Chondrocyte (in vitro differentiated cells): ENCODE results near the gene GSPT1. TPM values are rescaled to one million over a fixed set of nuclear protein-coding genes. Genes with fewer than 3 reads are reported as not detected.

ENCODE experiments used
- DNase-seq: peaks from one replicate; pipeline ENCODE4 v3.0.0; 2021; ENCODE audit warnings: mixed read lengths, low spot score
- H3K27ac Mint-ChIP-seq: one replicate; pipeline ENCODE4 v1.8.0; 2021; ENCODE audit warnings: mild to moderate bottlenecking, moderate library complexity, mixed read lengths; ENCODE audit not compliant: unreplicated experiment
- H3K27me3 Mint-ChIP-seq: 2 replicates; pipeline ENCODE4 v1.8.0; 2021; ENCODE audit warnings: low read depth, mixed read lengths
- H3K36me3 Mint-ChIP-seq: 2 replicates; pipeline ENCODE4 v1.8.0; 2021; ENCODE audit warnings: low read depth, mixed read lengths
- H3K4me1 Mint-ChIP-seq: 2 replicates; pipeline ENCODE4 v1.8.0; 2021; ENCODE audit warnings: low read depth, mild to moderate bottlenecking, mixed read lengths
- H3K4me3 Mint-ChIP-seq: one replicate; pipeline ENCODE4 v1.8.0; 2021; ENCODE audit warnings: mild to moderate bottlenecking, moderate library complexity, mixed read lengths; ENCODE audit not compliant: unreplicated experiment
- H3K9me3 Mint-ChIP-seq: 2 replicates; pipeline ENCODE4 v1.8.0; 2021; ENCODE audit warnings: low read depth, mixed read lengths
- CTCF ChIP-seq: fragments of 200-600 bp; sonication (generic); IDR thresholded peaks from 2 replicates; pipeline ENCODE4 v1.5.0; 2021; ENCODE audit warnings: antibody characterized with exemption, mild to moderate bottlenecking, moderate library complexity
- total RNA-seq: library from RNA; stranded (reverse); gene quantifications from 3 replicates; pipeline ENCODE4 v1.2.1, GENCODE V29; 2021

The GSPT1 gene
- total RNA-seq, 1 donor from 2014 or later = 103 TPM

DNA sequence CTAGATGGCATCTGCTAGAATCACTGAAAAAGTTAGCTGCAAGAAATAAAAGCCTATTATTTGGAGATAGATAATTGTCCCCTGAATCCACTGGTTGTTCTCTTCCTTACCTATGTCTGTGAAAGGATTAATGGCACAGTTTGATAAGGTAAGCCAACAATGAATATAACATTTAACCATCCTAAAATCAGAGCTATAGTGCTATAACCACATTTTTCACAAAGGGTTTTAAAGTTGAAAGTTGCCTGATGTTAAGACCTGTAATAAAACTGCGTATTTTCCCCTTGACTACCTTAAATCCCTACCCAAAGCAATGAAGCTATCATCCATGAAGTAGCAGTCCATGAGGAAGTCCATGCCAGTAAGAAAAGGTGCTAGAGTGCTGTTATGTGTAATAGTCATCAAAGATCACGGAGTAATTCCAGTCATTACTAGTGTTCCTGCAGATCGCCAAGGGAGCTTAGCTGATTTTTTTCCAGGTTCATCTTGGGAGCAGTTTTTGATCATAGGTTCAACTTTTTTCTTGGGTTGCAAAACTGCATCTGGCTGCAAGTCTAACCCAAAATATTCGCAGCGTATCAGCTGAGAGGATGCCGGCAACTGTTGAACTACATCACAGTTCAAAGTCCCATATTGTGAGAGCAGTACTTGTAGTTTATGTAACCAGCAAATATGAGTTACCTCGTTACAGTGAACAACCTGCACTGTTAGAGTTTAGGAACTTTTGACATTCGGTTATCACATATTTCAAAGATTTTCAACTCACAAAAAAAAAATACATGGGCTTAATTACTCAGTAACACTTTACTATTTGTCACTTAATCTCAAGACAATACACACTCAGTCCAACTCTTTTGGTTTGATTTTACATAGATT lies 46.2 kb downstream of the GSPT1 start:
- no peak overlapping the region for H3K27ac Mint-ChIP-seq
- no peaks in the 10 kb centered on the region for H3K27me3 Mint-ChIP-seq
- no peak for DNase-seq
- no peak overlapping the region for H3K4me3 Mint-ChIP-seq
- H3K4me1 Mint-ChIP-seq = peaks cover 37% of the 10 kb centered on the region
- no peak for TF ChIP-seq CTCF
- H3K36me3 Mint-ChIP-seq = peaks cover 4% of the 10 kb centered on the region
- no peaks in the 10 kb centered on the region for H3K9me3 Mint-ChIP-seq

- no peak for DNase-seq
- Mint-ChIP-seq H3K4me3 (no peak overlapping the region), H3K27ac (no peak overlapping the region), H3K27me3 (no peaks in the 10 kb centered on the region), H3K36me3 (peaks cover 3% of the 10 kb centered on the region), H3K9me3 (no peaks in the 10 kb centered on the region), H3K4me1 (peaks cover 37% of the 10 kb centered on the region)
- TF ChIP-seq CTCF = no peak
Measured at GRCh38 chr16:11868412-11868980, 47.3 kb downstream of the GSPT1 start.

DNA sequence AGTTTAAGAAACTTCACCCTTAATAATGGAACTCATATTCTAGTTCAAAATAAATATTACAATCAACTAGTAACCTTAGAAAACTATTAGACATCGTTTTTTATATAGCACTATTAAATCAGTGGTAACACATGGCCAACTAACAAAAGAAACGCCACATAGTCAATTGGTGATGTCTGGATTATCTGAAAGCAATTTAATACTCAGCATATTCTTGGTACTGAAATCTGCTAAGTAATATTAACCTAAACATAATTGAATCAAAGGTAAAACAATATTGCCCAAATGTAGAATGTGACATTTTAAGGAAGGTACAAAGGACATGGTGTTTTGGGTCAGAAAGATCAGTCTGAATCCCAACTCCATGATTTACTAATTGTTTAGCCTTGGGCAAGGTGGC lies 53.3 kb downstream of the GSPT1 start:
- no peaks in the 10 kb centered on the region for H3K9me3 Mint-ChIP-seq
- H3K27ac Mint-ChIP-seq = no peak overlapping the region
- H3K36me3 Mint-ChIP-seq = no peaks in the 10 kb centered on the region
- no peak for TF ChIP-seq CTCF
- no peak for DNase-seq
- no peaks in the 10 kb centered on the region for H3K27me3 Mint-ChIP-seq
- peaks cover 22% of the 10 kb centered on the region for H3K4me1 Mint-ChIP-seq
- no peak overlapping the region for H3K4me3 Mint-ChIP-seq

DNA sequence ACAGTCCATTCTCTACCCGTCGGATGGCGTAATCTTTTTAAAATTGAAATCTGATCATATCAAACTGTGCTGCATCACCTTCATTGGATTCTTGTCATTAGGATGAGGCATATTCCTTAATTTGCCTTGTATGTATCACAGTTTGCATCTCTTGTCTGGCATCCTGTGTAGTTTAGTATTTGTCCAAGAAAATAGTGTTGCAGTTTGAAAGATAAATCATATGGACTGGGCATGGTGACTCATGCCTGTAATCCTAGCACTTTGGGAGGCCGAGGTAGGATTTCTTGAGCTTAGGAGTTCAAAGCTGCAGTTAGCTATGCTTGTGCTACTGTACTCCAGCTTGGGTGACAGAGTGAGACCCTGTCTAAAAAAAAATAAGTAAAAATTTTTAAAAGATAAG lies 58.6 kb downstream of the GSPT1 start:
- Mint-ChIP-seq H3K4me3 (no peak overlapping the region), H3K36me3 (no peaks in the 10 kb centered on the region), H3K27ac (no peak overlapping the region), H3K4me1 (peaks cover 30% of the 10 kb centered on the region), H3K9me3 (no peaks in the 10 kb centered on the region), H3K27me3 (no peaks in the 10 kb centered on the region)
- no peak for TF ChIP-seq CTCF
- DNase-seq = no peak

GRCh38 chr16:11852092-11852809 lies 63.5 kb downstream of the GSPT1 start:
- no peak for DNase-seq
- H3K9me3 Mint-ChIP-seq = no peaks in the 10 kb centered on the region
- H3K36me3 Mint-ChIP-seq = peaks cover 4% of the 10 kb centered on the region
- H3K27ac Mint-ChIP-seq = peak overlapping the region; percentile 98
- H3K4me1 Mint-ChIP-seq = peaks cover 44% of the 10 kb centered on the region
- peak overlapping the region; percentile 97 for H3K4me3 Mint-ChIP-seq
- TF ChIP-seq CTCF = no peak
- H3K27me3 Mint-ChIP-seq = no peaks in the 10 kb centered on the region
